Measurements from ENCODE around the gene GCKR. TPM values are rescaled to one million over a fixed set of nuclear protein-coding genes. Genes with fewer than 3 reads are reported as not detected.

The GCKR gene
- polyA plus RNA-seq, 1 of the 3 experiments (the other 2 are of a cell fraction): 0.18 TPM

DNA sequence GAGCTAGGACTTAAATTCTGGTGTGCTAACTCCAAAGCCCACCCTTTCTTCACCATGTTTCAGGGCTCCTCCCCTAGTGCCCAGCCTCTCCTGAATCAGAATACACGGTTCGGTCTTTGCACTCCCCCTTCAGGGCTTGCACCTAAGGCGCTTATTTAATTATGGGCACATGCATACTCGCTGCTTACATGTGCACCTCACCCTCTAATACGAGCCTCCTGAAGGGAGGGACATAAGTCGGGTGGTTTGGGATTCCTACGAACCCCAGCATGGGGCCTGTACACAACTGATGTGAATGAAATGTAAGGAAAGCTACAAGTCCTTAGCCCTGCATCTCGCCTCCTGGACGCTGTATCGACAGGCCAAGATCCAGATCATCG, 7.5 kb upstream of the GCKR start:
- Histone ChIP-seq H3K9ac (peak overlapping the region; percentile 53), H3K79me2 (ENCODE audit: insufficient read depth) (peaks cover 12% of the 10 kb centered on the region; the same call in 1 of the 2 replicates), H3K36me3 (replicated peaks in 1 of 2; ENCODE audit: control insufficient read depth in 1 of 2, insufficient read depth in 2 of 2, low read length in 1 of 2) (peaks cover 7 to 14% of the 10 kb centered on the region in 2 experiments), H3K27me3 (ENCODE audit: insufficient read depth) (no peaks in the 10 kb centered on the region), H3K27ac (ENCODE audit: low read depth in 2 of 2, low read length in 1 of 2) (peak overlapping the region; percentile 9 to 39; a peak in 2 of 4 replicates), H3K9me3 (no peaks in the 10 kb centered on the region), H3K9me2 (no peaks in the 10 kb centered on the region), H3K4me3 (ENCODE audit: low read depth in 2 of 2, low read length in 1 of 2) (peak overlapping the region; percentile 72 to 86), H2AFZ (ENCODE audit: low read depth) (peak overlapping the region; percentile 86), H3K4me2 (peak overlapping the region; percentile 89), H4K20me1 (ENCODE audit: insufficient read depth) (no peaks in the 10 kb centered on the region), H3K4me1 (ENCODE audit: control insufficient read depth in 1 of 2, insufficient read depth in 2 of 2, low read depth in 1 of 2, low read length in 1 of 2) (peaks cover 3 to 15% of the 10 kb centered on the region in 2 experiments; a peak in 3 of 4 replicates), H3F3A (replicated peaks; ENCODE audit: insufficient read depth) (peaks cover 10% of the 10 kb centered on the region)
- CTCF ChIA-PET: interaction anchor here (0.9 to 2.1 kb wide), 5 partner anchors 17 to 194 kb away, joined by 3 to 6 read pairs (median 3); no protein-coding TSS in a partner anchor
- TF ChIP-seq CTCF (IDR thresholded peaks at IDR 0.05) (peak; percentile 21; the same call in 1 of the 2 replicates), RAD21 (IDR thresholded peaks at IDR 0.05; ENCODE audit: low read length) (0 out of 2 replicates have a peak, but pooled peaks have one; percentile 17), FOXJ3 (CRISPR knock-in tag; IDR thresholded peaks at IDR 0.05) (no peak)
- peak; percentile 36 for DNase-seq
- WGBS (ENCODE audit: low lambda C conversion rate): 3% methylated on average over 11 of the region's 11 CpGs
- POLR2A ChIA-PET: interaction anchor here (1.8 kb wide), 1 partner anchor 60 kb away, joined by 7 read pairs; the partner anchor contains the start of gene NRBP1

DNA sequence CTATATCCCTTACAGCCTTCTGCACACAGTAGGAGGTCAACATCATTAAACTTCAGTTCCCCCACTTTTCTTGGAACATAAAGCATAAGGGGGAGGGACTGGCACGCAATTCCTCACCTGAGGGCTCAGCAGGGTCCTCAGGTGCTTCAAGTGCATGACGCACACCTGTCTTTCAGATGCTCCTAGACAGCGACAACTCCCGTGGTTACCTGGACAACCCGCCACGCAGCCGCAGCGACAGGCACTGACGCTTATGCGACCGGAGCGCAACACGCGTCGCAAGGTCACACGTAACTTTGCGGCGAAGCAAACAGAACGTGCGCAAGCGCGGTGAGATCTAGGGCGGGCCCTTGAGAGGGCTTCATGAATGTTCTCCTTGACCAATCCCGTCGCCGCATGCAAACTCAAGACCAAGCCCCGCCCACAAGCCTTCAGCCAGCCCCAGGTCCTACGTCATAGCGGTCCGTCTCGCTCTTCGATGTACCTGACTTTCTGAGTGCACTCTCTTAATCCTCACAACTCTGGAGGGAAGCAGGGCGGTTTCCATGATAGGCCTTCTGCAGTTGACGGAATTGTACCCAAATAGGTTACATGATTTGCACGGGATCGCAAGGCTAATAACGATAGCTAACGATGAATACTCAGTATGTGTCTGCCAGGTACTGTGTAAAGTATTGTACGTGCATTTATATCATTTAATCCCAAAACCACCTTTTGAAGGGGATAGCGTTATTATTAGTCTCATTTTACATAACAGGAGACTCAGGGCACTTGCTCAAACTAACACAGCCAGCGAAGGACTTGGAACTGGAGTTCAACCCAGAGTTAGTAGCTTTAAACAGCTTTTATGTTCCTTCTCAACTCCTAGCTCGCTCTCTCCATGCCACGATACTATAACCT, 6.9 kb upstream of the GCKR start, which contains the start of gene IFT172:
TSS of gene IFT172 (minus strand) at position 246 of the 900 bp plus-strand sequence. CDS start at position 156, 90 bp downstream.
- H3K79me2 ChIP-seq (ENCODE audit: insufficient read depth): peaks cover 12% of the 10 kb centered on the region; the same call in 1 of the 2 replicates
- no peaks in the 10 kb centered on the region for H4K20me1 ChIP-seq (ENCODE audit: insufficient read depth)
- no peaks in the 10 kb centered on the region for H3K9me2 ChIP-seq
- POLR2A ChIA-PET: interaction anchor here (1.8 kb wide), 1 partner anchor 61 kb away, joined by 7 read pairs; the partner anchor contains the start of gene NRBP1
- H3K27me3 ChIP-seq (ENCODE audit: insufficient read depth): no peaks in the 10 kb centered on the region
- 9% methylated on average over 43 of the region's 43 CpGs for WGBS (ENCODE audit: low lambda C conversion rate)
- H3K27ac ChIP-seq (ENCODE audit: low read depth in 2 of 2, low read length in 1 of 2): peak within 1 kb of the TSS; percentile 46 to 81; a peak in 3 of 4 replicates
- H3K36me3 ChIP-seq (replicated peaks in 1 of 2; ENCODE audit: control insufficient read depth in 1 of 2, insufficient read depth in 2 of 2, low read length in 1 of 2): peaks cover 7 to 11% of the 10 kb centered on the region in 2 experiments
- H3K9me3 ChIP-seq: no peaks in the 10 kb centered on the region
- peaks cover 7 to 20% of the 10 kb centered on the region in 2 experiments; a peak in 3 of 4 replicates for H3K4me1 ChIP-seq (ENCODE audit: control insufficient read depth in 1 of 2, insufficient read depth in 2 of 2, low read depth in 1 of 2, low read length in 1 of 2)
- H3K4me3 ChIP-seq (ENCODE audit: low read depth in 2 of 2, low read length in 1 of 2): peak within 1 kb of the TSS; percentile 72 to 86
- H2AFZ ChIP-seq (ENCODE audit: low read depth): peak within 1 kb of the TSS; percentile 86
- peak; percentile 99 for DNase-seq
- peaks cover 10% of the 10 kb centered on the region for H3F3A ChIP-seq (replicated peaks; ENCODE audit: insufficient read depth)
- H3K4me2 ChIP-seq: peak within 1 kb of the TSS; percentile 89
- H3K9ac ChIP-seq: peak within 1 kb of the TSS; percentile 53
- CTCF ChIA-PET: interaction anchor here (1.0 to 2.1 kb wide), 5 partner anchors 18 to 193 kb away, joined by 3 to 6 read pairs (median 4); partner anchors contain the start of gene PPM1G
- TF ChIP-seq JUND (IDR thresholded peaks at IDR 0.05) (no peak), NRF1 (IDR thresholded peaks at IDR 0.05; ENCODE audit: low read depth, low read length) (peak; percentile 99), TAF1 (IDR thresholded peaks at IDR 0.05; ENCODE audit: borderline replicate concordance, low read depth, low read length) (peak; percentile 68), RFX5 (IDR thresholded peaks at IDR 0.05; ENCODE audit: low read length) (peak; percentile 61; the same call in 1 of the 2 replicates), ELF1 (IDR thresholded peaks at IDR 0.05) (no peak), POLR2AphosphoS5 (IDR thresholded peaks at IDR 0.05; ENCODE audit: low read depth, low read length) (peak; percentile 92), NFIC (IDR thresholded peaks at IDR 0.05; ENCODE audit: borderline replicate concordance) (no peak), CHD2 (IDR thresholded peaks at IDR 0.05; ENCODE audit: low read length, partially characterized antibody) (peak; percentile 77), GATA2 (CRISPR knock-in tag; IDR thresholded peaks at IDR 0.05) (no peak), SIN3A (IDR thresholded peaks at IDR 0.05; ENCODE audit: borderline replicate concordance, low read depth, low read length) (peak; percentile 97), MXI1 (IDR thresholded peaks at IDR 0.05; ENCODE audit: low read depth, low read length) (peak; percentile 99), EP300 (IDR thresholded peaks at IDR 0.05; ENCODE audit: borderline replicate concordance in 1 of 2, low read depth in 1 of 2, low read length in 1 of 2) (no peak), GABPA (IDR thresholded peaks at IDR 0.05; ENCODE audit: low read depth) (no peak; the same call in 1 of the 2 replicates), RCOR1 (IDR thresholded peaks at IDR 0.05; ENCODE audit: low read length) (peak; percentile 55)
- TF ChIP-seq, protein P1, sequence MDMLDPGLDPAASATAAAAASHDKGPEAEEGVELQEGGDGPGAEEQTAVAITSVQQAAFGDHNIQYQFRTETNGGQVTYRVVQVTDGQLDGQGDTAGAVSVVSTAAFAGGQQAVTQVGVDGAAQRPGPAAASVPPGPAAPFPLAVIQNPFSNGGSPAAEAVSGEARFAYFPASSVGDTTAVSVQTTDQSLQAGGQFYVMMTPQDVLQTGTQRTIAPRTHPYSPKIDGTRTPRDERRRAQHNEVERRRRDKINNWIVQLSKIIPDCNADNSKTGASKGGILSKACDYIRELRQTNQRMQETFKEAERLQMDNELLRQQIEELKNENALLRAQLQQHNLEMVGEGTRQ (IDR thresholded peaks at IDR 0.05; ENCODE audit: borderline replicate concordance, low read depth, low read length): no peak
- TF ChIP-seq, protein P2, sequence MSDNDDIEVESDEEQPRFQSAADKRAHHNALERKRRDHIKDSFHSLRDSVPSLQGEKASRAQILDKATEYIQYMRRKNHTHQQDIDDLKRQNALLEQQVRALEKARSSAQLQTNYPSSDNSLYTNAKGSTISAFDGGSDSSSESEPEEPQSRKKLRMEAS (IDR thresholded peaks at IDR 0.05; ENCODE audit: low read depth): peak; percentile 93
